Thyroid gland (tissue), 4 donors: Measurements from ENCODE around the gene NT5C1A. TPM values are rescaled to one million over a fixed set of nuclear protein-coding genes. Genes with fewer than 3 reads are reported as not detected.

Experiments
- DNase-seq, 2 donors: peaks; one replicate each; pipeline ENCODE4 v3.0.0-alpha.2; 2019
- H3K27ac ChIP-seq, 3 donors: fragments of 200-600 bp; sonication (generic); 1 replicate in 2 of 3; 2 replicates in 1 of 3; pipeline ENCODE4 v1.5.1; 2016 to 2019; ENCODE audit warnings: mild to moderate bottlenecking in 1 of 3, moderate library complexity in 1 of 3
- H3K27me3 ChIP-seq: fragments of 200-600 bp; sonication (generic); one replicate; pipeline ENCODE4 v1.5.1; 2019
- H3K36me3 ChIP-seq, 2 donors: fragments of 200-600 bp; sonication (generic); one replicate each; pipeline ENCODE4 v1.5.1; 2016 to 2019
- H3K4me1 ChIP-seq, 2 donors: fragments of 200-600 bp; sonication (generic); one replicate each; pipeline ENCODE4 v1.5.1; 2017 to 2019
- H3K4me3 ChIP-seq, 3 donors: fragments of 200-600 bp; sonication (generic); replicated peaks in 1 of 3; 1 replicate in 2 of 3; 2 replicates in 1 of 3; pipeline ENCODE4 v1.5.1; 2016; ENCODE audit warnings: mild to moderate bottlenecking in 1 of 3
- H3K9me3 ChIP-seq: fragments of 200-600 bp; sonication (generic); one replicate; pipeline ENCODE4 v1.5.1; 2017
- CTCF ChIP-seq, 6 experiments: fragments of 200-600 bp in 3 of 6; fragments of 450-650 bp in 3 of 6; sonication (generic) in 3 of 6; IDR thresholded peaks; one replicate each; pipeline ENCODE4 v1.5.1; 2016 to 2019; ENCODE audit warnings: antibody characterized with exemption in 6 of 6, mild to moderate bottlenecking in 2 of 6, inconsistent platforms in 1 of 6, moderate library complexity in 1 of 6
- POLR2A ChIP-seq, 2 donors: fragments of 450-650 bp; IDR thresholded peaks; one replicate each; pipeline ENCODE4 v1.6.1; 2017; ENCODE audit warnings: antibody characterized with exemption in 2 of 2, mild to moderate bottlenecking in 2 of 2, moderate library complexity in 1 of 2
- WGBS, 2 donors: methylation state at CpG; one replicate each; pipeline ENCODE4 v1.1.5; 2017; 5-methylcytosine and 5-hydroxymethylcytosine counted together
- intact Hi-C: fragments of 100-400 bp; cut with DNase I; formaldehyde crosslinking; loops from one replicate; pipeline ENCODE4 v1.15.1; 2023
- total RNA-seq, 4 donors: library from RNA; depleted of rRNA; stranded (reverse); fragments of >200 nt; gene quantifications; one replicate each; pipeline ENCODE4 v1.2.3, GENCODE V29; 2016

The NT5C1A gene
- total RNA-seq, 4 donors from 2014 or later = 0.33 to 0.73 TPM; not detected in 2

GRCh38 chr1:39694026-39694425 is 22.1 kb upstream of the NT5C1A start:
- TF ChIP-seq POLR2A (IDR thresholded peaks at IDR 0.05) = no peak
- no peak for TF ChIP-seq CTCF (IDR thresholded peaks at IDR 0.05)
- WGBS, 2 donors = 96 to 100% methylated on average over 1 of the region's 1 CpG
- DNase-seq = no peak
- no peaks in the 10 kb centered on the region for H3K27me3 ChIP-seq
- H3K27ac ChIP-seq = no peak overlapping the region
- no peaks in the 10 kb centered on the region for H3K9me3 ChIP-seq
- H3K4me1 ChIP-seq = peaks cover 13 to 19% of the 10 kb centered on the region in 2 donors
- H3K4me3 ChIP-seq = no peak overlapping the region
- H3K36me3 ChIP-seq = no peaks in the 10 kb centered on the region
- intact Hi-C loops = no loop called here

GRCh38 chr1:39692152-39693074 is 20.5 kb upstream of the NT5C1A start:
- H3K4me3 ChIP-seq = peak overlapping the region in 1 of 3 donors; percentile 24
- no peak overlapping the region for H3K27ac ChIP-seq
- 8 to 9% methylated on average over 52 to 54 of the region's 56 CpGs for WGBS, 2 donors
- no peaks in the 10 kb centered on the region for H3K9me3 ChIP-seq
- intact Hi-C loops = no loop called here
- DNase-seq = peak; percentile 60 to 73
- no peak for TF ChIP-seq POLR2A (IDR thresholded peaks at IDR 0.05)
- no peak for TF ChIP-seq CTCF (IDR thresholded peaks at IDR 0.05)
- no peaks in the 10 kb centered on the region for H3K36me3 ChIP-seq
- H3K27me3 ChIP-seq = no peaks in the 10 kb centered on the region
- peaks cover 13 to 19% of the 10 kb centered on the region in 2 donors for H3K4me1 ChIP-seq

GRCh38 chr1:39691383-39692151 is 19.7 kb upstream of the NT5C1A start, which contains the start of gene HPCAL4:
Gene HPCAL4 (minus strand): TSS chr1:39691433. CDS start chr1:39684603, 6,830 bp downstream.
- Histone ChIP-seq H3K4me1 (peaks cover 13 to 19% of the 10 kb centered on the region in 2 donors), H3K36me3 (no peaks in the 10 kb centered on the region), H3K4me3 (peak within 1 kb of the TSS in 1 of 3 donors; percentile 24), H3K9me3 (no peaks in the 10 kb centered on the region), H3K27ac (no peak within 1 kb of the TSS), H3K27me3 (no peaks in the 10 kb centered on the region)
- peak; percentile 97 for DNase-seq
- intact Hi-C loops = no loop called here
- TF ChIP-seq CTCF (IDR thresholded peaks at IDR 0.05) = no peak
- peak in 1 of 2 donors; percentile 70 for TF ChIP-seq POLR2A (IDR thresholded peaks at IDR 0.05)
- 1 to 6% methylated on average over 26 to 34 of the region's 47 CpGs for WGBS, 2 donors

- H3K4me1 ChIP-seq = peaks cover 13 to 19% of the 10 kb centered on the region in 2 donors
- H3K36me3 ChIP-seq = no peaks in the 10 kb centered on the region
- H3K9me3 ChIP-seq = no peaks in the 10 kb centered on the region
- intact Hi-C loops = no loop called here
- H3K27me3 ChIP-seq = no peaks in the 10 kb centered on the region
- no peak for DNase-seq
- peak overlapping the region in 1 of 3 donors; percentile 24 for H3K4me3 ChIP-seq
- WGBS, 2 donors = 9 to 27% methylated on average over 13 to 24 of the region's 28 CpGs
- no peak overlapping the region for H3K27ac ChIP-seq
- TF ChIP-seq CTCF (IDR thresholded peaks at IDR 0.05) (no peak), POLR2A (IDR thresholded peaks at IDR 0.05) (no peak)
These were observed 19.0 kb upstream of the NT5C1A start for GRCh38 chr1:39690794-39691382.
